GM12878 (cell line): ENCODE results near the gene ZFHX2. TPM values are rescaled to one million over a fixed set of nuclear protein-coding genes. Genes with fewer than 3 reads are reported as not detected.

ENCODE experiments used
- ATAC-seq: fragments of 200-7000 bp; cut with Tn5 transposase; 3 replicates; pipeline ENCODE4 v1.9.1; 2020; ENCODE audit warnings: mild to moderate bottlenecking, moderate library complexity
- BruUV-seq: library from RNA; stranded (reverse); fragments of 400-500 nt; replicated peaks from 2 replicates; lab custom pipeline; 2021; lab: Mats Ljungman, UMichigan
- CTCF ChIA-PET: fragments of 300-600 bp; sonication (Branson Sonifier 250); formaldehyde crosslinking; extraction: SDS; loops from one replicate; lab custom pipeline; 2021; ENCODE audit warnings: inconsistent platforms; lab: Yijun Ruan, JAX
- POLR2A ChIA-PET: fragments of 350-600 bp; formaldehyde crosslinking; extraction: SDS; loops from one replicate; lab custom pipeline; 2021; ENCODE audit warnings: inconsistent platforms; lab: Charles Lee
- RAD21 ChIA-PET: fragments of 300-600 bp; sonication (Branson Sonifier 250); formaldehyde crosslinking; loops from one replicate; lab custom pipeline; 2023; ENCODE audit warnings: antibody characterized with exemption; ENCODE audit not compliant: unreplicated experiment; lab: Charles Lee
- SMC1A ChIA-PET: fragments of 300-600 bp; sonication (Branson Sonifier 250); formaldehyde crosslinking; loops from one replicate; lab custom pipeline; 2023; ENCODE audit not compliant: unreplicated experiment, uncharacterized antibody; lab: Charles Lee
- DNase-seq: peaks from one replicate; pipeline ENCODE4 v3.0.0-alpha.2; 2011; ENCODE audit warnings: low read depth, low spot score
- FAIRE-seq: peaks from 3 replicates; lab custom pipeline; 2011; peaks lifted over from hg19 to GRCh38; lab: Jason Lieb, UNC
- H2AFZ ChIP-seq: 2 replicates; pipeline ENCODE4 v1.6.0; 2011; ENCODE audit warnings: low read depth, low read length, control low read depth; ENCODE audit not compliant: control insufficient read depth
- H3K27ac ChIP-seq: 2 replicates; pipeline ENCODE4 v1.5.1; 2011; ENCODE audit warnings: control low read depth; ENCODE audit not compliant: control insufficient read depth, insufficient read depth
- H3K27me3 ChIP-seq, 2 experiments: replicated peaks in 1 of 2; 2 replicates each; pipeline versions ENCODE4 v1.6.0 to v1.6.1; 2011; ENCODE audit warnings: low read length in 1 of 2; ENCODE audit not compliant: control insufficient read depth in 2 of 2, insufficient read depth in 2 of 2
- H3K36me3 ChIP-seq, 2 experiments: 2 replicates each; pipeline ENCODE4 v1.5.1; 2011; ENCODE audit warnings: low read length in 1 of 2; ENCODE audit not compliant: control insufficient read depth in 2 of 2, insufficient read depth in 2 of 2
- H3K4me1 ChIP-seq: 2 replicates; pipeline ENCODE4 v1.6.1; 2011; ENCODE audit warnings: mild to moderate bottlenecking, low read length, moderate library complexity, mixed read lengths; ENCODE audit not compliant: control insufficient read depth, insufficient read depth
- H3K4me2 ChIP-seq: 2 replicates; pipeline ENCODE4 v1.6.0; 2011; ENCODE audit warnings: control low read depth; ENCODE audit not compliant: control insufficient read depth, insufficient read depth
- H3K4me3 ChIP-seq: fragments of 200-600 bp; sonication (generic); 2 replicates; pipeline ENCODE4 v1.5.1; 2016
- H3K79me2 ChIP-seq: 2 replicates; pipeline ENCODE4 v1.6.0; 2011; ENCODE audit warnings: low read length; ENCODE audit not compliant: control insufficient read depth, insufficient read depth
- H3K9ac ChIP-seq: 2 replicates; pipeline ENCODE4 v1.8.0; 2011; ENCODE audit warnings: low read length, control low read depth, mixed read lengths; ENCODE audit not compliant: control insufficient read depth, insufficient read depth
- H3K9me3 ChIP-seq: replicated peaks from 3 replicates; pipeline ENCODE4 v1.5.1; 2011; ENCODE audit warnings: mild to moderate bottlenecking, low read length; ENCODE audit not compliant: control insufficient read depth, insufficient read depth
- H4K20me1 ChIP-seq: 2 replicates; pipeline ENCODE4 v1.6.0; 2011; ENCODE audit not compliant: control insufficient read depth, insufficient read depth
- CBX3 ChIP-seq: fragments of 200-600 bp; sonication (generic); IDR thresholded peaks from 2 replicates; pipeline ENCODE4 v1.6.1; 2016; ENCODE audit warnings: low read depth, borderline replicate concordance
- EED ChIP-seq: sonication (generic); IDR thresholded peaks from 2 replicates; pipeline ENCODE4 v1.6.1; 2016; ENCODE audit warnings: antibody characterized with exemption, low read depth
- EP300 ChIP-seq, 2 experiments: fragments of 150-350 bp in 1 of 2; IDR thresholded peaks; 2 replicates each; pipeline ENCODE4 v1.6.1; 2011 to 2012; ENCODE audit warnings: low read depth in 2 of 2, low read length in 2 of 2, borderline replicate concordance in 1 of 2, improper control_type of control experiment in 1 of 2, inconsistent platforms in 1 of 2; ENCODE audit not compliant: control insufficient read depth in 1 of 2
- EZH2 ChIP-seq: IDR thresholded peaks from 2 replicates; pipeline ENCODE4 v1.6.1; 2012; ENCODE audit warnings: low read depth, mild to moderate bottlenecking, control low read depth, inconsistent platforms, low read length, borderline replicate concordance; ENCODE audit not compliant: control insufficient read depth
- FOXM1 ChIP-seq: IDR thresholded peaks from 2 replicates; pipeline ENCODE4 v1.6.1; 2012; ENCODE audit warnings: low read depth, mild to moderate bottlenecking, inconsistent platforms, low read length, moderate library complexity
- MEF2A ChIP-seq: IDR thresholded peaks from 2 replicates; pipeline ENCODE4 v1.6.1; 2011; ENCODE audit warnings: low read depth, mild to moderate bottlenecking, low read length, moderate library complexity; ENCODE audit not compliant: insufficient read depth
- MXI1 ChIP-seq: fragments of 150-350 bp; IDR thresholded peaks from 2 replicates; pipeline ENCODE4 v1.6.1; 2011; ENCODE audit warnings: low read depth, mild to moderate bottlenecking, inconsistent platforms, low read length, improper control_type of control experiment
- NBN ChIP-seq: fragments of 450-650 bp; IDR thresholded peaks from 2 replicates; pipeline ENCODE4 v1.6.1; 2016
- RAD21 ChIP-seq: IDR thresholded peaks from 2 replicates; pipeline ENCODE4 v1.6.1; 2011; ENCODE audit warnings: mild to moderate bottlenecking, low read depth, low read length, moderate library complexity; ENCODE audit not compliant: insufficient read depth
- RCOR1 ChIP-seq: conservative IDR thresholded peaks from 2 replicates; pipeline ENCODE4 v1.6.1; 2012; ENCODE audit warnings: low read depth, low read length, improper control_type of control experiment
- SPI1 ChIP-seq: IDR thresholded peaks from 2 replicates; pipeline ENCODE4 v1.6.1; 2011; ENCODE audit warnings: low read depth, mild to moderate bottlenecking, low read length, moderate library complexity, borderline replicate concordance; ENCODE audit not compliant: insufficient read depth
- TCF12 ChIP-seq: IDR thresholded peaks from 2 replicates; pipeline ENCODE4 v1.6.1; 2011; ENCODE audit warnings: low read depth, mild to moderate bottlenecking, low read length
- WGBS: methylation state at CpG from one replicate; pipeline ENCODE4 v1.1.6; 2016; ENCODE audit warnings: low lambda C conversion rate; ENCODE audit not compliant: insufficient replicate concordance, insufficient coverage; ENCODE audit errors: missing lambda C conversion rate; 5-methylcytosine and 5-hydroxymethylcytosine counted together
- in situ Hi-C: fragments of 300-500 bp; cut with MboI; formaldehyde crosslinking; loops from 9 replicates; pipeline ENCODE4 v1.14.3; 2018; ENCODE audit warnings: mixed read lengths
- intact Hi-C: fragments of 100-400 bp; cut with micrococcal nuclease; formaldehyde crosslinking; loops from one replicate; pipeline ENCODE4 v1.14.2; 2022; ENCODE audit not compliant: unreplicated experiment
- polyA plus RNA-seq, 11 experiments: library from polyadenylated mRNA; depleted of rRNA in 4 of 11; unstranded in 6 of 11; stranded (reverse) in 5 of 11; fragments of >200 nt; fragmentation: Nextera tagmentation in 4 of 11; fragmentation: Illumina TruSeq in 1 of 11; extraction: Ambion mirVana in 4 of 11; extraction: Trizol in 1 of 11; gene quantifications; 1 replicate in 1 of 11; 2 replicates in 10 of 11; pipeline versions ENCODE4 v1.2.1 to v1.2.3, GENCODE V29; 2011 to 2016; ENCODE audit warnings: inconsistent platforms in 2 of 11, missing spikeins in 2 of 11, low read depth in 1 of 11
- total RNA-seq, 4 experiments: library from RNA; depleted of rRNA in 3 of 4; stranded (reverse); fragments of >200 nt in 3 of 4; fragmentation: Illumina TruSeq in 1 of 4; extraction: Trizol in 1 of 4; gene quantifications; 2 replicates each; pipeline versions ENCODE4 v1.2.1 to v1.2.3, GENCODE V29; 2013 to 2021
- TF ChIP-seq, protein P1 (sequence below): IDR thresholded peaks from 2 replicates; pipeline ENCODE4 v1.6.1; 2012; ENCODE audit warnings: low read depth, low read length, improper control_type of control experiment

The ZFHX2 gene
- total and polyA plus RNA-seq, 10 of the 15 experiments (the other 5 are each of a cell fraction or from before 2014, with no cell fraction given): 0.27 to 2.2 (median 0.55) TPM

- ATAC-seq (peak; percentile 54), DNase-seq (no peak), FAIRE-seq (no peak)
- SMC1A ChIA-PET: interaction anchor here (0.9 to 3.7 kb wide), 22 partner anchors 10 to 366 kb away, joined by 3 to 44 read pairs (median 5); partner anchors contain the start of genes DHRS2 and JPH4
- peak; percentile 56; the same call in 1 of the 2 replicates for TF ChIP-seq SPI1
- TF ChIP-seq EED: no peak
- 75% methylated on average over 2 of the region's 2 CpGs for WGBS
- peak overlapping the region; percentile 92 for H2AFZ ChIP-seq
- H4K20me1 ChIP-seq: no peaks in the 10 kb centered on the region
- H3K79me2 ChIP-seq: no peaks in the 10 kb centered on the region
- no peaks in the 10 kb centered on the region for H3K36me3 ChIP-seq
- intact Hi-C loops (loop anchor here (1.0 to 10.0 kb wide), 7 partner anchors 43 to 435 kb away; partner anchors contain the start of gene DHRS4), in situ Hi-C loops (loop anchor here (5.0 kb wide), 1 partner anchor 343 kb away; no protein-coding TSS in a partner anchor)
- no TSS peak for BruUV-seq
- CTCF ChIA-PET: interaction anchor here (0.6 to 4.3 kb wide), 40 partner anchors 8 to 519 kb away, joined by 3 to 91 read pairs (median 5); partner anchors contain the start of genes AP1G2, DHRS2, DHRS4 and THTPA
- no peaks in the 10 kb centered on the region for H3K27me3 ChIP-seq
- H3K9me3 ChIP-seq: no peaks in the 10 kb centered on the region
- POLR2A ChIA-PET: interaction anchor here (1.3 to 3.2 kb wide), 2 partner anchors 16 to 42 kb away, joined by 5 to 12 read pairs; no protein-coding TSS in a partner anchor
- peak overlapping the region; percentile 35 for H3K4me2 ChIP-seq
- H3K9ac ChIP-seq: no peak overlapping the region
- no peak overlapping the region for H3K4me3 ChIP-seq
- no peak overlapping the region for H3K27ac ChIP-seq
- peaks cover 8% of the 10 kb centered on the region for H3K4me1 ChIP-seq
- RAD21 ChIA-PET: interaction anchor here (0.6 to 4.5 kb wide), 26 partner anchors 16 to 719 kb away, joined by 3 to 44 read pairs (median 5); no protein-coding TSS in a partner anchor
Observed at GRCh38 chr14:23589606-23590005, 38.0 kb upstream of the ZFHX2 start.

DNA sequence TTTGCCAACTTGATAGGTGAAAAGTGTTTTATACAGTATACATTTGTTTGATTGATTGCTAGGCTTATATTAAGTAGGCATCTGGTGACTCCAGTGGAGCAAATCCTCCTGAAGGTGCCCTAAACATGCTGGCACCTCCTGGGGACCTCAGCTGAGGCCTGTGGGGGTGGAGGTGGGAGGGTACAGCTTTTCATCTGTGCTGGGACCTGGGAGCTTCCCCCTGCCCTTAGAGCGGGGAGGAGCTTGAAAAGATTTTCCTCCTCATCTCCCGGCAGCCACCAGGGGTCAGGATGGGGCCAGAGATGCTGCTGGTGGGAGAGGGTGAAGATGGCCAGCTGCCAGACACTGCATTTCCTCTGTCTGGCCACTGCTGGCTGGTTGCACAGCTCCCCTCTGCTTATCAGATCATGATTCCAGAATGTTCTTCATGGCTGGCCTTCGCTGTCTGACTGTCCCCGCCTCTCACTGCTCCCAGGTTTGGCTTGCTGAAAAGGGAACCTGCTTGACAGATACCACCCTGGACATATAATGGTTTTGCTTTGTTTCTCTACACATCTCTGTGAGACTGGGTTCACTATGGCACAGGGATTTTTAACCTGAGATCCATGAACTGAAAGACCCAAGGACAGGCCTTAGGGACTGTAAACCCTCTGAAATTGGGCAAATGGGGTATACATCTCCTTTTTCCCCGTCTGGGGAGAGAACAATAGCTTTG, 37.5 kb upstream of the ZFHX2 start:
- peaks cover 8% of the 10 kb centered on the region for H3K4me1 ChIP-seq
- SMC1A ChIA-PET: interaction anchor here (0.6 to 3.7 kb wide), 27 partner anchors 9 to 470 kb away, joined by 3 to 44 read pairs (median 5); partner anchors contain the start of genes DHRS2 and JPH4
- no peaks in the 10 kb centered on the region for H3K9me3 ChIP-seq
- H3K27ac ChIP-seq: no peak overlapping the region
- intact Hi-C loops (loop anchor here (1.0 to 10.0 kb wide), 7 partner anchors 44 to 436 kb away; partner anchors contain the start of gene DHRS4), in situ Hi-C loops (loop anchor here (5.0 kb wide), 1 partner anchor 343 kb away; no protein-coding TSS in a partner anchor)
- H3K4me3 ChIP-seq: no peak overlapping the region
- peak; percentile 90 for FAIRE-seq
- POLR2A ChIA-PET: interaction anchor here (1.3 to 3.2 kb wide), 2 partner anchors 17 to 43 kb away, joined by 5 to 12 read pairs; no protein-coding TSS in a partner anchor
- H3K36me3 ChIP-seq: no peaks in the 10 kb centered on the region
- peak overlapping the region; percentile 35; the same call in 1 of the 2 replicates for H3K4me2 ChIP-seq
- WGBS: 9% methylated on average over 5 of the region's 5 CpGs
- H3K9ac ChIP-seq: no peak overlapping the region
- no peaks in the 10 kb centered on the region for H3K79me2 ChIP-seq
- no TSS peak for BruUV-seq
- CTCF ChIA-PET: interaction anchor here (0.5 to 4.3 kb wide), 54 partner anchors 9 to 520 kb away, joined by 3 to 91 read pairs (median 4); partner anchors contain the start of genes DHRS2, DHRS4 and THTPA
- ATAC-seq: peak; percentile 100
- no peaks in the 10 kb centered on the region for H4K20me1 ChIP-seq
- DNase-seq: peak; percentile 56
- peak overlapping the region; percentile 92 for H2AFZ ChIP-seq
- RAD21 ChIA-PET: interaction anchor here (0.6 to 4.5 kb wide), 28 partner anchors 17 to 719 kb away, joined by 3 to 44 read pairs (median 4); partner anchors contain the start of genes AP1G2 and DHRS2
- H3K27me3 ChIP-seq: no peaks in the 10 kb centered on the region
- TF ChIP-seq CBX3 (no peak), NBN (0 out of 2 replicates have a peak, but pooled peaks have one; percentile 39), MXI1 (0 out of 2 replicates have a peak, but pooled peaks have one; percentile 51), SPI1 (peak; percentile 41; the same call in 1 of the 2 replicates), RAD21 (peak; percentile 99), EP300 (IDR thresholded peaks at IDR 0.05; ENCODE audit: borderline replicate concordance in 1 of 2, control insufficient read depth in 1 of 2, low read depth in 2 of 2, low read length in 2 of 2) (0 out of 4 replicates have a peak, but pooled peaks of 1 of the 2 experiments have one; percentile 15), RCOR1 (no peak), TCF12 (peak; percentile 74; the same call in 1 of the 2 replicates), FOXM1 (0 out of 2 replicates have a peak, but pooled peaks have one; percentile 47), EZH2 (no peak), MEF2A (peak; percentile 76), EED (0 out of 2 replicates have a peak, but pooled peaks have one; percentile 11)
- TF ChIP-seq, protein P1, sequence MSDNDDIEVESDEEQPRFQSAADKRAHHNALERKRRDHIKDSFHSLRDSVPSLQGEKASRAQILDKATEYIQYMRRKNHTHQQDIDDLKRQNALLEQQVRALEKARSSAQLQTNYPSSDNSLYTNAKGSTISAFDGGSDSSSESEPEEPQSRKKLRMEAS: no peak
